CD4-positive, alpha-beta T cell (primary cell): Measurements from ENCODE around the gene ISLR2. TPM values are rescaled to one million over a fixed set of nuclear protein-coding genes. Genes with fewer than 3 reads are reported as not detected.
"Not testable (repeated sequence)": the region's sequence is repeated elsewhere in the genome, so short reads cannot be mapped to it uniquely, and the experiment has no call there.

Experiments used
- ATAC-seq: fragments of 200-7000 bp; cut with Tn5 transposase; one replicate; pipeline ENCODE4 v1.10.0; 2022; ENCODE audit warnings: mild to moderate bottlenecking; ENCODE audit not compliant: poor library complexity
- CTCF ChIA-PET: fragments of 350-600 bp; sonication (Branson Sonifier 250); formaldehyde crosslinking; loops from one replicate; lab custom pipeline; 2021; ENCODE audit warnings: antibody characterized with exemption, inconsistent platforms; lab: Charles Lee
- POLR2A ChIA-PET: fragments of 350-600 bp; sonication (Branson Sonifier 250); formaldehyde crosslinking; loops from one replicate; lab custom pipeline; 2021; ENCODE audit warnings: antibody characterized with exemption, inconsistent platforms; lab: Charles Lee
- DNase-seq, 14 experiments: peaks; one replicate each; pipeline ENCODE4 v3.0.0-alpha.2; 2013 to 2020; ENCODE audit warnings: mixed read lengths in 2 of 14
- H3K27ac ChIP-seq, 2 donors: one replicate each; pipeline versions ENCODE4 v1.5.1 to v1.7.0; 2013; ENCODE audit warnings: low read length in 2 of 2, low read depth in 1 of 2, mild to moderate bottlenecking in 1 of 2
- H3K27me3 ChIP-seq, 2 experiments: 1 replicate in 1 of 2; 2 replicates in 1 of 2; pipeline versions ENCODE4 v1.6.1 to v1.7.0; 2013; ENCODE audit warnings: low read length in 2 of 2, control low read depth in 1 of 2, mild to moderate bottlenecking in 1 of 2, moderate library complexity in 1 of 2; ENCODE audit not compliant: insufficient read depth in 2 of 2, control insufficient read depth in 1 of 2
- H3K36me3 ChIP-seq: one replicate; pipeline ENCODE4 v1.6.1; 2013; ENCODE audit warnings: low read length, control low read depth; ENCODE audit not compliant: insufficient read depth
- H3K4me1 ChIP-seq: one replicate; pipeline ENCODE4 v1.6.1; 2013; ENCODE audit warnings: low read length, control low read depth; ENCODE audit not compliant: insufficient read depth
- H3K4me3 ChIP-seq: one replicate; pipeline ENCODE4 v1.5.1; 2013; ENCODE audit warnings: mild to moderate bottlenecking, low read length, moderate library complexity
- H3K9me3 ChIP-seq, 2 experiments: 1 replicate in 1 of 2; 2 replicates in 1 of 2; pipeline versions ENCODE4 v1.6.1 to v1.7.0; 2013; ENCODE audit warnings: low read length in 2 of 2, mild to moderate bottlenecking in 2 of 2, control low read depth in 1 of 2, moderate library complexity in 1 of 2; ENCODE audit not compliant: control insufficient read depth in 1 of 2, insufficient read depth in 1 of 2
- H3K27ac Mint-ChIP-seq: one replicate; pipeline ENCODE4 v1.8.0; 2020; ENCODE audit warnings: mixed read lengths
- H3K27me3 Mint-ChIP-seq: one replicate; pipeline ENCODE4 v1.8.0; 2021; ENCODE audit warnings: mixed read lengths
- H3K36me3 Mint-ChIP-seq: one replicate; pipeline ENCODE4 v1.8.0; 2021; ENCODE audit warnings: low read depth, mixed read lengths
- H3K4me1 Mint-ChIP-seq: one replicate; pipeline ENCODE4 v1.8.0; 2021; ENCODE audit warnings: low read depth, mixed read lengths
- H3K4me3 Mint-ChIP-seq: one replicate; pipeline ENCODE4 v1.8.0; 2020; ENCODE audit warnings: mild to moderate bottlenecking, mixed read lengths
- H3K9me3 Mint-ChIP-seq: one replicate; pipeline ENCODE4 v1.8.0; 2020; ENCODE audit warnings: mixed read lengths
- intact Hi-C, 2 experiments: fragments of 100-400 bp; cut with DNase I in 1 of 2; cut with micrococcal nuclease in 1 of 2; formaldehyde crosslinking; loops; one replicate each; pipeline versions ENCODE4 v1.15.1 to v1.9.0; 2023 to 2025; cut with DNase I, micrococcal nuclease
- total RNA-seq, 174 experiments: library from RNA in 2 of 174; stranded (reverse) in 2 of 174; gene quantifications; one replicate each; pipeline ENCODE4 v1.2.3 and lab custom pipeline; 2021 to 2026
- TF ChIP-seq, protein P1 (sequence below): fragments of 200-600 bp; IDR thresholded peaks from one replicate; pipeline ENCODE4 v1.8.0; 2022; ENCODE audit warnings: antibody characterized with exemption, mild to moderate bottlenecking

Gene ISLR2
- total RNA-seq, 2 experiments from 2014 or later: not detected

DNA sequence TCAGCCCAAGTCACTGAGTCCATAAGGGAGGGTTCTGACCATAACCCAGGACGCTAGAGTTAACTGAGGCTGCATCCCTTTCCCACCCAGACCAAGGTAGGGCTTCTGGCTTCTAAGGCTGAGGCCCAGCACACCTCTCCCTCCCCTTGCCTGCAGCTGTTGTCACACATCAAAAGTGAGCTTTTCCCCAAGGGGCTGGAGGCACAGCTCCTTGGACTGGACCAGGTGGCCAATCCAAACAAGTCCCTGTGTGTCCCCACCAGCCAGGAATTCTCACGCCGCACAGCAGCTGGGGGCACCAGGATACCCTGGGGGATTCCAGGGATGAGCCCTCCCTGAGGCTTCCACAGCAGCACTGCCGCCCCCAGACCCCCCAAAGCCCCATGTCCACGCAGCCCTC is 22.3 kb upstream of the ISLR2 start:
- Mint-ChIP-seq H3K27me3 (peaks cover 4% of the 10 kb centered on the region), H3K36me3 (no peaks in the 10 kb centered on the region), H3K9me3 (no peaks in the 10 kb centered on the region), H3K4me1 (no peaks in the 10 kb centered on the region), H3K4me3 (no peak overlapping the region), H3K27ac (no peak overlapping the region)
- Histone ChIP-seq H3K36me3 (no peaks in the 10 kb centered on the region), H3K9me3 (no peaks in the 10 kb centered on the region), H3K4me1 (no peaks in the 10 kb centered on the region), H3K4me3 (no peak overlapping the region), H3K27me3 (no peaks in the 10 kb centered on the region), H3K27ac (no peak overlapping the region)
- DNase-seq (no peak), ATAC-seq (no peak)
- ChIA-PET POLR2A (no interaction called here), CTCF (no interaction called here)
- TF ChIP-seq, protein P1, sequence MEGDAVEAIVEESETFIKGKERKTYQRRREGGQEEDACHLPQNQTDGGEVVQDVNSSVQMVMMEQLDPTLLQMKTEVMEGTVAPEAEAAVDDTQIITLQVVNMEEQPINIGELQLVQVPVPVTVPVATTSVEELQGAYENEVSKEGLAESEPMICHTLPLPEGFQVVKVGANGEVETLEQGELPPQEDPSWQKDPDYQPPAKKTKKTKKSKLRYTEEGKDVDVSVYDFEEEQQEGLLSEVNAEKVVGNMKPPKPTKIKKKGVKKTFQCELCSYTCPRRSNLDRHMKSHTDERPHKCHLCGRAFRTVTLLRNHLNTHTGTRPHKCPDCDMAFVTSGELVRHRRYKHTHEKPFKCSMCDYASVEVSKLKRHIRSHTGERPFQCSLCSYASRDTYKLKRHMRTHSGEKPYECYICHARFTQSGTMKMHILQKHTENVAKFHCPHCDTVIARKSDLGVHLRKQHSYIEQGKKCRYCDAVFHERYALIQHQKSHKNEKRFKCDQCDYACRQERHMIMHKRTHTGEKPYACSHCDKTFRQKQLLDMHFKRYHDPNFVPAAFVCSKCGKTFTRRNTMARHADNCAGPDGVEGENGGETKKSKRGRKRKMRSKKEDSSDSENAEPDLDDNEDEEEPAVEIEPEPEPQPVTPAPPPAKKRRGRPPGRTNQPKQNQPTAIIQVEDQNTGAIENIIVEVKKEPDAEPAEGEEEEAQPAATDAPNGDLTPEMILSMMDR: no peak
- intact Hi-C loops: no loop called here

DNA sequence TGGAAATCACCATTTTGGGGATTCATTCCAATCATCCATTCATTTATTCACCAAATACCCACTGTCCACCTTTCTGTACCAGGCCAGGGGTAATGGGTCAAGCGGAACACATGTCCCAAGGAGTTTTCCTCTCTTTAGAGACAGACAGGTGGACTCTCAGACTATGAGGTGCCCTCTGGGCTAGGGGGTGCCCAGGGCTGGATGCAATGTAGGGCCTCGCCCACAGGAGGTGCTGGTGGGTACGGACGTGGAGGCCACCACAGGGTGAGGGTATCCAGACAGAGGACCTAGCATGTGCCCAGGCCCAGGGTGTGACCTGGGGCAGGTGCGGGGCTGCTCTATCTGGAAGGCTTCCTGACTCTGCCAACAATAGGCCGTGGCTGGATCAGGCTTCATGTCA is 21.8 kb upstream of the ISLR2 start:
- H3K36me3 ChIP-seq, H3K4me3 ChIP-seq, H3K27ac Mint-ChIP-seq, intact Hi-C loops, H3K27me3 Mint-ChIP-seq, H3K4me3 Mint-ChIP-seq, CTCF ChIA-PET, H3K27me3 ChIP-seq, H3K4me1 Mint-ChIP-seq, DNase-seq, H3K27ac ChIP-seq, H3K9me3 ChIP-seq, ATAC-seq, POLR2A ChIA-PET, H3K4me1 ChIP-seq, H3K9me3 Mint-ChIP-seq, H3K36me3 Mint-ChIP-seq: not testable (repeated sequence)

DNA sequence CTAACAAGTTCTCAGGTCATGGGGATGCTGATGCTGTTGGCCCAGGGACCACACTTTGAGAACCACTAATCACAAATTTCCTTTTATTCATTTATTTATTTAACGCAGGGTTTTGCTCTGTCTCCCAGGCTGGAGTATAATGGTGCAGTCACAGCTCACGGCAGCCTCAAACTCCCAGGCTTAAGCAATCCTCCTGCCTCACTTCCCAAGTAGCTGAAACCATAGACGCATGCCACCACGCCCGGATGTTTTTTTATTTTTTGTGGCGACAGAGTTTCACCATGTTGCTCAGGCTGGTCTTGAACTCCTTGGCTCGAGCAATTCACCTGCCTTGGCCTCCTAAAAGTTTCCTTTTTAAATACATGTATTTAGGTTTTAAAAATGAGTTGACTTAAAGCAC is 20.7 kb upstream of the ISLR2 start:
- CTCF ChIA-PET: no interaction called here
- H3K4me3 Mint-ChIP-seq: no peak overlapping the region
- H3K36me3 Mint-ChIP-seq: no peaks in the 10 kb centered on the region
- ATAC-seq (no peak), DNase-seq (no peak)
- no peak overlapping the region for H3K27ac Mint-ChIP-seq
- Histone ChIP-seq H3K27me3 (no peaks in the 10 kb centered on the region), H3K27ac (no peak overlapping the region), H3K36me3 (no peaks in the 10 kb centered on the region), H3K9me3 (no peaks in the 10 kb centered on the region), H3K4me1 (no peaks in the 10 kb centered on the region), H3K4me3 (no peak overlapping the region)
- TF ChIP-seq, protein P1: no peak
- H3K4me1 Mint-ChIP-seq: no peaks in the 10 kb centered on the region
- POLR2A ChIA-PET: no interaction called here
- peaks cover 4% of the 10 kb centered on the region for H3K27me3 Mint-ChIP-seq
- H3K9me3 Mint-ChIP-seq: no peaks in the 10 kb centered on the region
- intact Hi-C loops: no loop called here

DNA sequence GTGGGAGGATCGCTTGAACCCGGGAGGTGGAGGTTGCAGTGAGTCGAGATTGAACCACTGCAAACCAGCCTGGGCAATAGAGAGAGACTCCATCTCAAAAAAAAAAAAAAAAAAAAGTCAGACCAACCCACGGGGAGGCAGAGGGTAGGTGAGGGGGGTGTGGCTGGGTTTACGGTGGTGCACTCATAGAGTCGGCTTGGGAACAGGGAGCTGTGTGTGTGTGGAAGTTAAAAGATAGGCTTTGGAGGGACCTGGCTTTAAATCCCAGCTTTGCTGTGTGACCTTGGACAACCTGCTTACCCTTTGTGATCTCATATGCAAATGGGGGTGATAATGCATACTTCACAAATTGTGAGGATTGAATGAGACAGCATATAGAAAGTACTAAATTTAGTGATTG is 10.0 kb upstream of the ISLR2 start:
- ChIA-PET CTCF (no interaction called here), POLR2A (no interaction called here)
- TF ChIP-seq, protein P1: no peak
- intact Hi-C loops: no loop called here
- Mint-ChIP-seq H3K4me1 (no peaks in the 10 kb centered on the region), H3K36me3 (no peaks in the 10 kb centered on the region), H3K27me3 (peaks cover 63% of the 10 kb centered on the region), H3K4me3 (no peak overlapping the region), H3K27ac (no peak overlapping the region), H3K9me3 (no peaks in the 10 kb centered on the region)
- Histone ChIP-seq H3K4me3 (no peak overlapping the region), H3K27ac (no peak overlapping the region), H3K9me3 (no peaks in the 10 kb centered on the region), H3K4me1 (no peaks in the 10 kb centered on the region), H3K27me3 (peaks cover 5 to 15% of the 10 kb centered on the region in 2 experiments), H3K36me3 (no peaks in the 10 kb centered on the region)
- DNase-seq (no peak), ATAC-seq (no peak)
